PC-3 (cell line): ENCODE data around the gene MRPL33. TPM values are rescaled to one million over a fixed set of nuclear protein-coding genes. Genes with fewer than 3 reads are reported as not detected.

Experiments
- ATAC-seq: fragments of 200-7000 bp; cut with Tn5 transposase; 2 replicates; pipeline ENCODE4 v1.9.1; 2020; ENCODE audit warnings: mild to moderate bottlenecking, moderate library complexity
- BruUV-seq: library from RNA; stranded (reverse); fragments of 400-500 nt; replicated peaks from 2 replicates; lab custom pipeline; 2021; lab: Mats Ljungman, UMichigan
- CTCF ChIA-PET: fragments of 300-600 bp; sonication (Branson Sonifier 250); formaldehyde crosslinking; loops from one replicate; lab custom pipeline; 2022; ENCODE audit warnings: antibody characterized with exemption; lab: Charles Lee
- POLR2A ChIA-PET: fragments of 300-600 bp; sonication (Branson Sonifier 250); formaldehyde crosslinking; loops from one replicate; lab custom pipeline; 2022; ENCODE audit warnings: antibody characterized with exemption; ENCODE audit not compliant: unreplicated experiment; lab: Charles Lee
- DNase-seq: peaks from one replicate; pipeline ENCODE4 v3.0.0-alpha.2; 2015
- H2AFZ ChIP-seq: fragments of 300-600 bp; sonication (generic); 2 replicates; pipeline ENCODE4 v1.6.0; 2016; ENCODE audit warnings: antibody characterized with exemption, low read length
- H3F3A ChIP-seq: fragments of 300-600 bp; sonication (generic); one replicate; pipeline ENCODE4 v1.6.0; 2017; ENCODE audit warnings: antibody characterized with exemption, low read length, control low read depth, mild to moderate bottlenecking; ENCODE audit not compliant: unreplicated experiment
- H3K27ac ChIP-seq: fragments of 300-600 bp; sonication (generic); 2 replicates; pipeline ENCODE4 v1.5.1; 2016; ENCODE audit warnings: mild to moderate bottlenecking, low read length
- H3K27me3 ChIP-seq: fragments of 300-600 bp; sonication (generic); 2 replicates; pipeline ENCODE4 v1.6.1; 2016; ENCODE audit warnings: low read length, mixed read lengths
- H3K36me3 ChIP-seq: fragments of 300-600 bp; sonication (generic); 2 replicates; pipeline ENCODE4 v1.6.1; 2016; ENCODE audit warnings: low read depth, mixed run types, low read length, mixed read lengths
- H3K4me1 ChIP-seq: fragments of 300-600 bp; sonication (generic); 2 replicates; pipeline ENCODE4 v1.5.1; 2016; ENCODE audit warnings: low read length; ENCODE audit not compliant: insufficient read depth
- H3K4me2 ChIP-seq: fragments of 300-600 bp; sonication (generic); 2 replicates; pipeline ENCODE4 v1.6.0; 2016; ENCODE audit warnings: low read length
- H3K4me3 ChIP-seq: fragments of 300-600 bp; sonication (generic); 2 replicates; pipeline ENCODE4 v1.5.1; 2016; ENCODE audit warnings: mild to moderate bottlenecking, low read length, mixed read lengths
- H3K79me2 ChIP-seq: fragments of 300-600 bp; sonication (generic); 2 replicates; pipeline ENCODE4 v1.6.1; 2017; ENCODE audit warnings: low read length, mixed read lengths
- H3K9ac ChIP-seq: fragments of 300-600 bp; sonication (generic); 2 replicates; pipeline ENCODE4 v1.6.0; 2016; ENCODE audit warnings: mild to moderate bottlenecking, low read length
- H3K9me2 ChIP-seq: fragments of 300-600 bp; sonication (generic); replicated peaks from 2 replicates; pipeline ENCODE4 v1.6.1; 2016; ENCODE audit warnings: mixed run types, low read length, mixed read lengths
- H3K9me3 ChIP-seq: fragments of 300-600 bp; sonication (generic); 2 replicates; pipeline ENCODE4 v1.6.1; 2016; ENCODE audit warnings: low read length, mixed read lengths
- H4K20me1 ChIP-seq: fragments of 300-600 bp; sonication (generic); 2 replicates; pipeline ENCODE4 v1.6.1; 2016; ENCODE audit warnings: low read length, mixed read lengths
- EZH2 ChIP-seq: fragments of 300-600 bp; sonication (generic); IDR thresholded peaks from one replicate; pipeline ENCODE4 v1.6.1; 2017; ENCODE audit warnings: antibody characterized with exemption, mild to moderate bottlenecking, low read length; ENCODE audit not compliant: unreplicated experiment
- EZH2phosphoT487 ChIP-seq: fragments of 300-600 bp; sonication (generic); IDR thresholded peaks from 2 replicates; pipeline ENCODE4 v1.6.1; 2018; ENCODE audit warnings: mild to moderate bottlenecking, antibody characterized with exemption, low read length, borderline replicate concordance
- intact Hi-C: fragments of 100-400 bp; cut with micrococcal nuclease; formaldehyde crosslinking; loops from 2 replicates; pipeline ENCODE4 v1.9.0; 2023
- total RNA-seq: library from RNA; depleted of rRNA; stranded (reverse); fragments of >200 nt; gene quantifications from 2 replicates; pipeline ENCODE4 v1.2.3, GENCODE V29; 2014
- TF ChIP-seq, protein P1 (sequence below): fragments of 300-600 bp; sonication (generic); conservative IDR thresholded peaks from 2 replicates; pipeline ENCODE4 v1.5.1; 2017; ENCODE audit warnings: antibody characterized with exemption, low read depth, mild to moderate bottlenecking, low read length

MRPL33 gene
- total RNA-seq, 1 experiment from 2014 or later, result 110 TPM

GRCh38 chr2:27798486-27798885 lies 27.0 kb downstream of the MRPL33 start:
- Histone ChIP-seq H2AFZ (no peak overlapping the region), H3F3A (peaks cover 13% of the 10 kb centered on the region), H3K27ac (peak overlapping the region; percentile 97), H3K4me2 (peak overlapping the region; percentile 56), H3K9me3 (no peaks in the 10 kb centered on the region), H3K9ac (peak overlapping the region; percentile 51), H3K9me2 (no peaks in the 10 kb centered on the region), H3K79me2 (no peaks in the 10 kb centered on the region), H3K4me1 (peaks cover 39% of the 10 kb centered on the region), H4K20me1 (no peaks in the 10 kb centered on the region), H3K27me3 (no peaks in the 10 kb centered on the region), H3K4me3 (no peak overlapping the region), H3K36me3 (no peaks in the 10 kb centered on the region)
- TF ChIP-seq EZH2 (no peak), EZH2phosphoT487 (no peak)
- TF ChIP-seq, protein P1, sequence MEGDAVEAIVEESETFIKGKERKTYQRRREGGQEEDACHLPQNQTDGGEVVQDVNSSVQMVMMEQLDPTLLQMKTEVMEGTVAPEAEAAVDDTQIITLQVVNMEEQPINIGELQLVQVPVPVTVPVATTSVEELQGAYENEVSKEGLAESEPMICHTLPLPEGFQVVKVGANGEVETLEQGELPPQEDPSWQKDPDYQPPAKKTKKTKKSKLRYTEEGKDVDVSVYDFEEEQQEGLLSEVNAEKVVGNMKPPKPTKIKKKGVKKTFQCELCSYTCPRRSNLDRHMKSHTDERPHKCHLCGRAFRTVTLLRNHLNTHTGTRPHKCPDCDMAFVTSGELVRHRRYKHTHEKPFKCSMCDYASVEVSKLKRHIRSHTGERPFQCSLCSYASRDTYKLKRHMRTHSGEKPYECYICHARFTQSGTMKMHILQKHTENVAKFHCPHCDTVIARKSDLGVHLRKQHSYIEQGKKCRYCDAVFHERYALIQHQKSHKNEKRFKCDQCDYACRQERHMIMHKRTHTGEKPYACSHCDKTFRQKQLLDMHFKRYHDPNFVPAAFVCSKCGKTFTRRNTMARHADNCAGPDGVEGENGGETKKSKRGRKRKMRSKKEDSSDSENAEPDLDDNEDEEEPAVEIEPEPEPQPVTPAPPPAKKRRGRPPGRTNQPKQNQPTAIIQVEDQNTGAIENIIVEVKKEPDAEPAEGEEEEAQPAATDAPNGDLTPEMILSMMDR, result no peak
- POLR2A ChIA-PET, result no interaction called here
- BruUV-seq, result TSS peak; percentile 90
- intact Hi-C loops, result no loop called here
- CTCF ChIA-PET, result no interaction called here
- ATAC-seq (no peak), DNase-seq (no peak)

DNA sequence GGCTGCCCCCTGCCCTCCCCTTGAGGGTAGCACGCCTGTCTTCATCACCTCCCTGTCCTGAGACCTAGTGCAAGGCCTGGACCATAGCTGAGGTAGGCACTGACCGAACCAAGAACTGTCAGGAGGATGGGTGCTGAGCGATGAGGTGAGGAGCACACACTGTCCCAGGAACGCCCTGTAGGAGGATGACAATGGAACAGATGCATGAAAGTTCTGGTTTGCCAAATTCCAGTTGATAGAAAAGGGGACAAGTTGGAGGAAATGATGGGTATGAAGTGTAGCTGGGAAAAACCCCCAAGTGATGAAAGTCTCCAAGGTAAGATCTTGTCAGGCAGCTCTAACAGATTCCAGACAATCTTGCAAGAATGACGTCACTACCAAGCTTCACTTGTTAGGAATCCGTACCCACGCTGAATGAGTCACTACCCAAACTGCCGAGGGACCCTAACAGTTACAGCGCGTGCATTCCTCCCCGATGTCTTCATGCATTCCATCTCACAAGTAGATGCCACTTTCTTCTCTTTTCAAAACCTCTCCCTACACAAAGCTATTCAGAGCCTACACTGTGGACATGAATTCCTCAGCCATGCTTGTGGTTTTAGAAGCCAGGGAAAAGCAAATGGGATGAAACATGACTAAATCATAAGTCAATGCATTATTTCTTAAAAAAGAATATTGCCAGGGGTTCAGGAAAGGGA lies 27.6 kb downstream of the MRPL33 start:
- H3F3A ChIP-seq, result peaks cover 13% of the 10 kb centered on the region
- POLR2A ChIA-PET, result interaction anchor here (0.5 kb wide), 1 partner anchor 594 kb away, joined by 4 read pairs; no protein-coding TSS in a partner anchor
- H3K4me2 ChIP-seq, result peak overlapping the region; percentile 70
- H3K27me3 ChIP-seq, result no peaks in the 10 kb centered on the region
- no peaks in the 10 kb centered on the region for H3K9me2 ChIP-seq
- peaks cover 38% of the 10 kb centered on the region for H3K4me1 ChIP-seq
- H3K9ac ChIP-seq, result peak overlapping the region; percentile 66
- peak; percentile 99 for DNase-seq
- peak; percentile 96 for ATAC-seq
- no peaks in the 10 kb centered on the region for H4K20me1 ChIP-seq
- peak overlapping the region; percentile 38; the same call in 1 of the 2 replicates for H3K4me3 ChIP-seq
- CTCF ChIA-PET, result interaction anchor here (0.5 kb wide), 1 partner anchor 119 kb away, joined by 3 read pairs; no protein-coding TSS in a partner anchor
- peak overlapping the region; percentile 51; the same call in 1 of the 2 replicates for H2AFZ ChIP-seq
- intact Hi-C loops, result no loop called here
- no peaks in the 10 kb centered on the region for H3K36me3 ChIP-seq
- TF ChIP-seq, protein P1, result no peak
- TF ChIP-seq EZH2 (no peak), EZH2phosphoT487 (no peak)
- no peaks in the 10 kb centered on the region for H3K9me3 ChIP-seq
- no peaks in the 10 kb centered on the region for H3K79me2 ChIP-seq
- no TSS peak for BruUV-seq
- peak overlapping the region; percentile 97 for H3K27ac ChIP-seq

GRCh38 chr2:27799646-27800010 lies 28.1 kb downstream of the MRPL33 start:
- peak overlapping the region; percentile 97 for H3K27ac ChIP-seq
- peak; percentile 61 for ATAC-seq
- no peaks in the 10 kb centered on the region for H3K9me2 ChIP-seq
- H3K9me3 ChIP-seq, result no peaks in the 10 kb centered on the region
- CTCF ChIA-PET, result interaction anchor here (0.5 kb wide), 1 partner anchor 119 kb away, joined by 3 read pairs; no protein-coding TSS in a partner anchor
- peak; percentile 69 for DNase-seq
- POLR2A ChIA-PET, result interaction anchor here (0.5 kb wide), 1 partner anchor 593 kb away, joined by 4 read pairs; no protein-coding TSS in a partner anchor
- peak overlapping the region; percentile 70 for H3K4me2 ChIP-seq
- peak overlapping the region; percentile 38; the same call in 1 of the 2 replicates for H3K4me3 ChIP-seq
- H2AFZ ChIP-seq, result peak overlapping the region; percentile 51
- H3K27me3 ChIP-seq, result no peaks in the 10 kb centered on the region
- H3K9ac ChIP-seq, result peak overlapping the region; percentile 66
- TSS peak; percentile 93 for BruUV-seq
- TF ChIP-seq, protein P1, result no peak
- no peak for TF ChIP-seq EZH2phosphoT487
- TF ChIP-seq EZH2, result no peak
- intact Hi-C loops, result loop anchor here (10.0 kb wide), 1 partner anchor 245 kb away; no protein-coding TSS in a partner anchor
- no peaks in the 10 kb centered on the region for H3K79me2 ChIP-seq
- no peaks in the 10 kb centered on the region for H3K36me3 ChIP-seq
- peaks cover 38% of the 10 kb centered on the region for H3K4me1 ChIP-seq
- H4K20me1 ChIP-seq, result no peaks in the 10 kb centered on the region
- peaks cover 13% of the 10 kb centered on the region for H3F3A ChIP-seq
